Smooth muscle cell (in vitro differentiated cells): ENCODE measurements around the gene LASP1. TPM values are rescaled to one million over a fixed set of nuclear protein-coding genes. Genes with fewer than 3 reads are reported as not detected.
"Not testable (repeated sequence)": the region's sequence is repeated elsewhere in the genome, so short reads cannot be mapped to it uniquely, and the experiment has no call there.

ENCODE experiments used
- DNase-seq: peaks from one replicate; lab custom pipeline; 2025; ENCODE audit not compliant: unreplicated experiment; lab: John Stamatoyannopoulos, UW
- H2AFZ ChIP-seq: fragments of 200-600 bp; sonication (generic); 2 replicates; pipeline ENCODE4 v1.6.0; 2016; ENCODE audit warnings: antibody characterized with exemption, low read depth, mild to moderate bottlenecking
- H3F3A ChIP-seq: fragments of 200-600 bp; sonication (generic); 2 replicates; pipeline ENCODE4 v1.6.0; 2017; ENCODE audit warnings: antibody characterized with exemption, low read depth
- H3K27ac ChIP-seq: fragments of 200-600 bp; sonication (generic); 2 replicates; pipeline ENCODE4 v1.5.1; 2016; ENCODE audit warnings: low read depth, mild to moderate bottlenecking
- H3K27me3 ChIP-seq: fragments of 200-600 bp; sonication (generic); 2 replicates; pipeline ENCODE4 v1.6.1; 2016; ENCODE audit warnings: low read depth, mild to moderate bottlenecking
- H3K36me3 ChIP-seq: fragments of 200-600 bp; sonication (generic); 2 replicates; pipeline ENCODE4 v1.5.1; 2016; ENCODE audit warnings: low read depth
- H3K4me1 ChIP-seq: fragments of 200-600 bp; sonication (generic); 2 replicates; pipeline ENCODE4 v1.5.1; 2016; ENCODE audit warnings: low read depth
- H3K4me2 ChIP-seq: fragments of 200-600 bp; sonication (generic); 2 replicates; pipeline ENCODE4 v1.6.0; 2016; ENCODE audit warnings: mild to moderate bottlenecking
- H3K4me3 ChIP-seq: fragments of 200-600 bp; sonication (generic); 2 replicates; pipeline ENCODE4 v1.5.1; 2016; ENCODE audit warnings: mild to moderate bottlenecking
- H3K79me2 ChIP-seq: fragments of 200-600 bp; sonication (generic); 2 replicates; pipeline ENCODE4 v1.6.0; 2016; ENCODE audit warnings: low read depth, mild to moderate bottlenecking
- H3K9ac ChIP-seq: fragments of 200-600 bp; sonication (generic); 2 replicates; pipeline ENCODE4 v1.6.0; 2016; ENCODE audit warnings: low read depth
- H3K9me3 ChIP-seq: fragments of 200-600 bp; sonication (generic); replicated peaks from 2 replicates; pipeline ENCODE4 v1.5.1; 2016; ENCODE audit warnings: low read depth
- H4K20me1 ChIP-seq: fragments of 200-600 bp; sonication (generic); 2 replicates; pipeline ENCODE4 v1.6.0; 2016; ENCODE audit warnings: low read depth
- CTCF ChIP-seq: fragments of 200-600 bp; sonication (generic); IDR thresholded peaks from 2 replicates; pipeline ENCODE4 v1.5.1; 2017; ENCODE audit warnings: borderline replicate concordance, mild to moderate bottlenecking, antibody characterized with exemption; ENCODE audit not compliant: insufficient read depth, poor library complexity, severe bottlenecking
- WGBS: methylation state at CpG from one replicate; pipeline ENCODE4 v1.1.7; 2016; ENCODE audit warnings: low lambda C conversion rate; 5-methylcytosine and 5-hydroxymethylcytosine counted together
- polyA plus RNA-seq: library from polyadenylated mRNA; unstranded; fragments of >200 nt; fragmentation: Nextera tagmentation; extraction: Ambion mirVana; gene quantifications from 2 replicates; pipeline ENCODE4 v1.2.1, GENCODE V29; 2016
- total RNA-seq: library from RNA; depleted of rRNA; stranded (reverse); fragments of >200 nt; gene quantifications from 2 replicates; pipeline ENCODE4 v1.2.3, GENCODE V29; 2014

The LASP1 gene
- total and polyA plus RNA-seq, 2 experiments from 2014 or later = 130 to 133 TPM

GRCh38 chr17:38947189-38947588, 77.3 kb downstream of the LASP1 start:
- no peak overlapping the region for H3K4me2 ChIP-seq
- H3F3A ChIP-seq = no peaks in the 10 kb centered on the region
- no peaks in the 10 kb centered on the region for H3K27me3 ChIP-seq
- no peak overlapping the region for H2AFZ ChIP-seq
- H3K79me2 ChIP-seq = no peaks in the 10 kb centered on the region
- H3K9me3 ChIP-seq = no peaks in the 10 kb centered on the region
- no peak overlapping the region for H3K9ac ChIP-seq
- no peak for TF ChIP-seq CTCF
- H3K4me1 ChIP-seq = no peaks in the 10 kb centered on the region
- no peaks in the 10 kb centered on the region for H3K36me3 ChIP-seq
- H4K20me1 ChIP-seq = no peaks in the 10 kb centered on the region
- 86% methylated on average over 2 of the region's 2 CpGs for WGBS
- H3K4me3 ChIP-seq = no peak overlapping the region
- H3K27ac ChIP-seq = no peak overlapping the region
- DNase-seq = no peak

- not testable (repeated sequence) for H3K79me2 ChIP-seq, H3K4me2 ChIP-seq, DNase-seq, H3K9me3 ChIP-seq, H3K36me3 ChIP-seq, H3K4me1 ChIP-seq, H2AFZ ChIP-seq, H3K27ac ChIP-seq, H4K20me1 ChIP-seq, H3F3A ChIP-seq, H3K4me3 ChIP-seq, H3K27me3 ChIP-seq, H3K9ac ChIP-seq
- whole genome bisulfite sequencing = 91% methylated on average over 7 of the region's 7 CpGs
Observed at GRCh38 chr17:38953800-38954199, 83.9 kb downstream of the LASP1 start.

GRCh38 chr17:38958326-38958725, 88.5 kb downstream of the LASP1 start:
- Histone ChIP-seq H3K36me3 (no peaks in the 10 kb centered on the region), H3K4me2 (peak overlapping the region; percentile 12), H3K9ac (no peak overlapping the region), H3K4me1 (no peaks in the 10 kb centered on the region), H3K4me3 (no peak overlapping the region), H4K20me1 (no peaks in the 10 kb centered on the region), H2AFZ (no peak overlapping the region), H3K27me3 (no peaks in the 10 kb centered on the region), H3K27ac (no peak overlapping the region), H3F3A (no peaks in the 10 kb centered on the region), H3K79me2 (no peaks in the 10 kb centered on the region), H3K9me3 (no peaks in the 10 kb centered on the region)
- TF ChIP-seq CTCF = no peak
- WGBS = 14% methylated on average over 1 of the region's 1 CpG
- no peak for DNase-seq

GRCh38 chr17:38958756-38959155, 88.9 kb downstream of the LASP1 start:
- Histone ChIP-seq H3K79me2 (no peaks in the 10 kb centered on the region), H3K4me2 (peak overlapping the region; percentile 12), H3K9ac (no peak overlapping the region), H3K9me3 (no peaks in the 10 kb centered on the region), H2AFZ (no peak overlapping the region), H3K27me3 (no peaks in the 10 kb centered on the region), H3K4me1 (no peaks in the 10 kb centered on the region), H3K4me3 (no peak overlapping the region), H3F3A (no peaks in the 10 kb centered on the region), H3K27ac (no peak overlapping the region), H3K36me3 (no peaks in the 10 kb centered on the region), H4K20me1 (no peaks in the 10 kb centered on the region)
- TF ChIP-seq CTCF = no peak
- DNase-seq = no peak
